Neuronal stem cell (in vitro differentiated cells): ENCODE measurements around the gene HOXA1.

ENCODE experiments used
- DNase-seq: peaks from one replicate; pipeline ENCODE4 v3.0.0-alpha.2; 2013; ENCODE audit warnings: low spot score
- H2AFZ ChIP-seq: one replicate; pipeline ENCODE4 v1.6.1; 2013; ENCODE audit warnings: mild to moderate bottlenecking, low read length, inconsistent platforms
- H2AK5ac ChIP-seq: 2 replicates; pipeline ENCODE4 v1.6.1; 2013; ENCODE audit warnings: low read depth, mild to moderate bottlenecking, inconsistent platforms, low read length, moderate library complexity, mixed read lengths
- H2BK120ac ChIP-seq: 2 replicates; pipeline ENCODE4 v1.6.1; 2013; ENCODE audit warnings: low read depth, mild to moderate bottlenecking, inconsistent platforms, low read length, moderate library complexity, mixed read lengths
- H2BK12ac ChIP-seq: one replicate; pipeline ENCODE4 v1.6.1; 2013; ENCODE audit warnings: low read length, inconsistent platforms
- H2BK15ac ChIP-seq: 2 replicates; pipeline ENCODE4 v1.6.1; 2013; ENCODE audit warnings: mild to moderate bottlenecking, low read length, inconsistent platforms, mixed read lengths
- H2BK5ac ChIP-seq: one replicate; pipeline ENCODE4 v1.6.1; 2013; ENCODE audit warnings: inconsistent platforms, mild to moderate bottlenecking, low read length, moderate library complexity
- H3K14ac ChIP-seq: one replicate; pipeline ENCODE4 v1.6.1; 2013; ENCODE audit warnings: low read length, inconsistent platforms
- H3K18ac ChIP-seq: 2 replicates; pipeline ENCODE4 v1.6.1; 2013; ENCODE audit warnings: low read length, inconsistent platforms
- H3K23ac ChIP-seq: 2 replicates; pipeline ENCODE4 v1.6.1; 2013; ENCODE audit warnings: low read depth, mild to moderate bottlenecking, mixed read lengths, low read length, inconsistent platforms; ENCODE audit not compliant: poor library complexity
- H3K27ac ChIP-seq: replicated peaks from 3 replicates; pipeline ENCODE4 v1.5.1; 2013; ENCODE audit warnings: low read length, inconsistent platforms
- H3K27me3 ChIP-seq, 3 experiments: 2 replicates each; pipeline ENCODE4 v1.6.1; 2013; ENCODE audit warnings: low read length in 3 of 3, mild to moderate bottlenecking in 2 of 3, inconsistent platforms in 1 of 3, low read depth in 1 of 3, mixed read lengths in 1 of 3, moderate library complexity in 1 of 3; ENCODE audit not compliant: control insufficient read depth in 3 of 3, insufficient read depth in 3 of 3
- H3K36me3 ChIP-seq, 2 donors: replicated peaks in 1 of 2; 2 replicates each; pipeline ENCODE4 v1.6.1; 2013; ENCODE audit warnings: low read length in 2 of 2; ENCODE audit not compliant: control insufficient read depth in 2 of 2, insufficient read depth in 2 of 2
- H3K4ac ChIP-seq: 2 replicates; pipeline ENCODE4 v1.6.1; 2013; ENCODE audit warnings: inconsistent platforms, mild to moderate bottlenecking, low read length, moderate library complexity
- H3K4me1 ChIP-seq, 2 donors: 1 replicate in 1 of 2; 2 replicates in 1 of 2; pipeline ENCODE4 v1.6.1; 2013; ENCODE audit warnings: low read length in 2 of 2, low read depth in 1 of 2; ENCODE audit not compliant: control insufficient read depth in 2 of 2, insufficient read depth in 1 of 2
- H3K4me2 ChIP-seq: one replicate; pipeline ENCODE4 v1.6.1; 2013; ENCODE audit warnings: mild to moderate bottlenecking, low read length, inconsistent platforms; ENCODE audit not compliant: insufficient read depth, poor library complexity, severe bottlenecking
- H3K4me3 ChIP-seq, 2 donors: 2 replicates each; pipeline ENCODE4 v1.5.1; 2013; ENCODE audit warnings: low read length in 2 of 2, mild to moderate bottlenecking in 2 of 2, inconsistent platforms in 1 of 2, moderate library complexity in 1 of 2
- H3K79me1 ChIP-seq: one replicate; pipeline ENCODE4 v1.6.1; 2013; ENCODE audit warnings: low read depth, mild to moderate bottlenecking, inconsistent platforms, low read length, moderate library complexity
- H3K9ac ChIP-seq: one replicate; pipeline ENCODE4 v1.6.1; 2013; ENCODE audit warnings: mild to moderate bottlenecking, low read depth, low read length, inconsistent platforms; ENCODE audit not compliant: poor library complexity
- H3K9me3 ChIP-seq, 2 donors: replicated peaks in 1 of 2; 2 replicates each; pipeline versions ENCODE3 to v1.6.1; 2013; ENCODE audit warnings: low read length in 2 of 2, mild to moderate bottlenecking in 2 of 2, inconsistent platforms in 1 of 2, low read depth in 1 of 2, mixed read lengths in 1 of 2, moderate library complexity in 1 of 2; ENCODE audit not compliant: control insufficient read depth in 2 of 2, insufficient read depth in 1 of 2
- H4K8ac ChIP-seq: one replicate; pipeline ENCODE4 v1.6.1; 2013; ENCODE audit warnings: low read depth, mild to moderate bottlenecking, inconsistent platforms, low read length, moderate library complexity
- H4K91ac ChIP-seq: one replicate; pipeline ENCODE4 v1.6.1; 2013; ENCODE audit warnings: low read length, low read depth, mild to moderate bottlenecking, inconsistent platforms; ENCODE audit not compliant: poor library complexity
- WGBS, 2 donors: extraction: QIAGEN DNeasy Blood & Tissue Kit; methylation state at CpG; one replicate each; pipeline ENCODE4 v1.1.7; 2013; ENCODE audit warnings: missing lambda C conversion rate in 2 of 2, mixed read lengths in 1 of 2; ENCODE audit not compliant: insufficient read length in 2 of 2, insufficient replicate concordance in 1 of 2; ENCODE audit errors: extremely low coverage in 2 of 2; 5-methylcytosine and 5-hydroxymethylcytosine counted together

HOXA1 gene

DNA sequence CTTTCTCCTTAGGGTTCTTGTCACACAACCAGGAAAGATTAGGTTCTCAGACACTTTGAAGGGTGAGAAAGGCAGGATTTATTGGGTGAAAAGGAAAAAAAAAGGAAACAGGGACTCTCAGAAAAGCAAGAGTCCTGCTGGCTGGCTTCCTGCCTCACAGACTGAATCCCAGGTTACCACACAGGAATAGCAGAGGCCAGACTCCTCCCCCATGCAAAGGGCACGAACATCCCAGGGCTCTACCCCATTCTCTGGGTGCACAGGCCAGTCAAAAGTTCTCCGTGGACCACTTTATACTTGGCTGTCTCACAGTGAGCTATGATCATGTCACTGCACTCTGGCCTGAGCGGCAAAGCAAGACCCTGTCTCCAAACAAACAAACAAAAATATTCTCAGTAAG, 42.6 kb downstream of the HOXA1 start:
- WGBS, 2 donors, result no CpG with 5 or more reads among the region's 3 CpGs
- no peak for DNase-seq
- H3K4me3 ChIP-seq, result no peak overlapping the region

DNA sequence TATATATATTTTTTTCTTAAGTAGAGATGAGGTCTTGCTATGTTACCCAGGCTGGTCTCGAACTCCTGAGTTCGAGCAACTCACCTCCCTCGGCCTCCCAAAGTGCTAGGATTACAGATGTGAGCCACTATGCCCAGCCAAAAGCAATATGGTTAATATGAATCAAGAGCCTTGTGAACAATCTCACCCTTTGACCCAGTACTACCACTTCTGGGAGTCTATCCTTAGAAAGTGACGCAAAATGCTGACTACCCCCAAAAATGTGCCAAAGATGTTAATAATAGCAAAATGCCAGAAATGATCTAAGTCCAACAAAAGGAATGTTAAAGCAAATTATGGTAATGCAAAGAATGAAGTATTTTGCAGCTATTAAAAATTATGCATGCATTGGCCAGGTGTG, 44.3 kb downstream of the HOXA1 start:
- no peak overlapping the region for H2BK120ac ChIP-seq
- no peaks in the 10 kb centered on the region for H3K9me3 ChIP-seq
- no peaks in the 10 kb centered on the region for H3K27me3 ChIP-seq
- no peaks in the 10 kb centered on the region for H3K79me1 ChIP-seq
- no peak overlapping the region for H3K23ac ChIP-seq
- H3K4me2 ChIP-seq, result no peak overlapping the region
- no peak overlapping the region for H2AFZ ChIP-seq
- no peaks in the 10 kb centered on the region for H3K36me3 ChIP-seq
- no CpG with 5 or more reads among the region's 4 CpGs for WGBS, 2 donors
- H2BK5ac ChIP-seq, result no peak overlapping the region
- H3K4me1 ChIP-seq, result no peaks in the 10 kb centered on the region
- no peak overlapping the region for H3K27ac ChIP-seq
- no peak for DNase-seq
- H3K4me3 ChIP-seq, result no peak overlapping the region
- H3K18ac ChIP-seq, result no peak overlapping the region
- no peak overlapping the region for H2BK12ac ChIP-seq
- no peak overlapping the region for H4K8ac ChIP-seq
- H2BK15ac ChIP-seq, result no peak overlapping the region
- no peak overlapping the region for H3K4ac ChIP-seq
- H2AK5ac ChIP-seq, result no peak overlapping the region
- no peak overlapping the region for H3K9ac ChIP-seq
- no peak overlapping the region for H3K14ac ChIP-seq
- H4K91ac ChIP-seq, result no peak overlapping the region

More for the DNA sequence above, 42.6 kb downstream of the HOXA1 start:
- no peak overlapping the region for H2BK120ac ChIP-seq
- H3K14ac ChIP-seq, result no peak overlapping the region
- H3K9ac ChIP-seq, result no peak overlapping the region
- H3K18ac ChIP-seq, result no peak overlapping the region
- H4K91ac ChIP-seq, result no peak overlapping the region
- no peaks in the 10 kb centered on the region for H3K36me3 ChIP-seq
- H2BK5ac ChIP-seq, result no peak overlapping the region
- H3K9me3 ChIP-seq, result no peaks in the 10 kb centered on the region
- no peak overlapping the region for H3K4ac ChIP-seq
- H2BK12ac ChIP-seq, result no peak overlapping the region
- H3K4me1 ChIP-seq, result no peaks in the 10 kb centered on the region
- no peak overlapping the region for H3K27ac ChIP-seq
- no peaks in the 10 kb centered on the region for H3K79me1 ChIP-seq
- H3K23ac ChIP-seq, result no peak overlapping the region
- H2BK15ac ChIP-seq, result no peak overlapping the region
- H4K8ac ChIP-seq, result no peak overlapping the region
- no peak overlapping the region for H2AK5ac ChIP-seq
- H3K27me3 ChIP-seq, result no peaks in the 10 kb centered on the region
- no peak overlapping the region for H2AFZ ChIP-seq
- no peak overlapping the region for H3K4me2 ChIP-seq

DNA sequence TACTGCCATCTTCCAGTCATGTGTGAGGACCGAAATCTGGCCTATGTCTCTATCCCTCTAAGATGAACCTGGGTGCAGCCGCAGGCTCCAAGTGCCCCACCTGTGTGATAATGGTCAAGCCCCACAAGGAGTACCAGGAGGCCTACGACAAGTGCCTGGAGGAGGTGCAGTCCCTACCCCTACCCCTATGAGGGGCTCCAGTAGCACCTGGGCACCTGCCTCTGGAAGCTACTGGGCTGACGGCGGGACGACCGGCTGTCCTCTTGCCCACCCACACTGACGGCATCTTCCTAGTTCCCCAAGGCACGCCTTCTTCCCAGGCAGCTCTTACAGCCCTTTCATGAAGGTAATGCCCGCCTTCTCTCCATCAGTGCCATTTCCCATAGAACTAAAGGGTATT, 47.4 kb downstream of the HOXA1 start:
- Histone ChIP-seq H4K8ac (no peak overlapping the region), H2BK12ac (no peak overlapping the region), H3K4me2 (no peak overlapping the region), H3K4ac (no peak overlapping the region), H3K14ac (no peak overlapping the region), H3K27ac (no peak overlapping the region), H2BK15ac (no peak overlapping the region), H2BK120ac (no peak overlapping the region), H3K9ac (no peak overlapping the region), H3K23ac (no peak overlapping the region), H3K18ac (no peak overlapping the region), H2AFZ (no peak overlapping the region), H3K27me3 (no peaks in the 10 kb centered on the region), H2AK5ac (no peak overlapping the region), H3K9me3 (no peaks in the 10 kb centered on the region), H2BK5ac (no peak overlapping the region), H3K4me3 (no peak overlapping the region), H3K4me1 (no peaks in the 10 kb centered on the region), H3K79me1 (no peaks in the 10 kb centered on the region), H4K91ac (no peak overlapping the region), H3K36me3 (no peaks in the 10 kb centered on the region)
- WGBS, 2 donors, result no CpG with 5 or more reads among the region's 10 CpGs
- no peak for DNase-seq

DNA sequence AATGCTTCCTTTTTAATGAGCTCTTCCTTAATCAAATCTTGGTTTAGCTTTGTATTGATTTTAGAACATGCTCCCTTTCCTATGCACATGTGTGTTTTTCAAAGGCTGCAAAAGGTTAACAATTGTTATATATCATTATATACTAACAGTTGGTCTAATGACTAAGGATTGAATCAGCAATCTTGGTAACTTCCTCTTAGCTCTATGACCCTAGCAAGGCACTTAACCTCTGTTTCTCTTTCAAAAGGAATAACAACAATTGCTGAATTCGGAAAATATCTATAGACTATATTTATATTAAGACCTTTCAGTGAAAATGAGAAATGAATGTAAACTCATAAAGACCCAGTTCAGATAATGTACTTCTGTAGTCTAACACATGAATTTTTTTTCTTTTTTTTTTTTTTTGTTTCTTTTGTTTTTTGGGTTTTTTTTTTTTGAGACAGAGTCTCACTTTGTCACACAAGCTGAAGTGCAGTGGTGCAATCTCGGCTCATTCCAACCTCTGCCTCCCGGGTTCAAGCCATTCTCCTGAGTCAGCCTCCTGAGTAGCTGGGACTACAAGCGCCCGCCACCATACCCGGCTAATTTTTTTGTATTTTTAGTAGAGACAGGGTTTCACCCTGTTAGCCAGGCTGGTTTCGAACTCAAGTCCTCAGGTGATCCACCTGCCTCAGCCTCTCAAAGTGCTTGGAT, 48.8 kb downstream of the HOXA1 start:
- H3K4me2 ChIP-seq, result no peak overlapping the region
- no peak overlapping the region for H4K91ac ChIP-seq
- no CpG with 5 or more reads among the region's 7 CpGs for WGBS, 2 donors
- H2BK5ac ChIP-seq, result no peak overlapping the region
- H3K79me1 ChIP-seq, result no peaks in the 10 kb centered on the region
- H4K8ac ChIP-seq, result no peak overlapping the region
- no peak overlapping the region for H3K23ac ChIP-seq
- no peak overlapping the region for H3K18ac ChIP-seq
- no peaks in the 10 kb centered on the region for H3K36me3 ChIP-seq
- no peak overlapping the region for H2AK5ac ChIP-seq
- no peaks in the 10 kb centered on the region for H3K4me1 ChIP-seq
- H3K14ac ChIP-seq, result no peak overlapping the region
- H2BK15ac ChIP-seq, result no peak overlapping the region
- no peak overlapping the region for H2AFZ ChIP-seq
- no peak overlapping the region for H3K4me3 ChIP-seq
- no peak overlapping the region for H2BK12ac ChIP-seq
- no peak overlapping the region for H3K9ac ChIP-seq
- no peaks in the 10 kb centered on the region for H3K27me3 ChIP-seq
- no peak overlapping the region for H3K27ac ChIP-seq
- no peak overlapping the region for H3K4ac ChIP-seq
- H3K9me3 ChIP-seq, result no peaks in the 10 kb centered on the region
- no peak overlapping the region for H2BK120ac ChIP-seq
- DNase-seq, result no peak
